Natural killer cell (primary cell): ENCODE data around the gene TTLL9. TPM values are rescaled to one million over a fixed set of nuclear protein-coding genes. Genes with fewer than 3 reads are reported as not detected.

ENCODE experiments used
- ATAC-seq, 3 donors: fragments of 150-1000 bp in 2 of 3; fragments of 200-7000 bp in 1 of 3; cut with Tn5 transposase; 1 replicate in 1 of 3; 2 replicates in 2 of 3; pipeline ENCODE4 v1.10.0; 2021; ENCODE audit warnings: mild to moderate bottlenecking in 2 of 3, moderate library complexity in 2 of 3
- DNase-seq, 2 donors: peaks; one replicate each; pipeline versions ENCODE4 v3.0.0 to v3.0.0-alpha.2; 2013 to 2021; ENCODE audit warnings: mixed read lengths in 1 of 2
- H3K27ac ChIP-seq: one replicate; pipeline ENCODE4 v1.5.1; 2013; ENCODE audit warnings: mild to moderate bottlenecking, low read length
- H3K27me3 ChIP-seq: one replicate; pipeline ENCODE4 v1.6.1; 2013; ENCODE audit warnings: low read length; ENCODE audit not compliant: control insufficient read depth, insufficient read depth
- H3K36me3 ChIP-seq: one replicate; pipeline ENCODE4 v1.6.1; 2013; ENCODE audit warnings: low read length; ENCODE audit not compliant: control insufficient read depth, insufficient read depth
- H3K4me1 ChIP-seq: one replicate; pipeline ENCODE4 v1.6.1; 2013; ENCODE audit warnings: low read length; ENCODE audit not compliant: control insufficient read depth, insufficient read depth
- H3K4me3 ChIP-seq: one replicate; pipeline ENCODE4 v1.5.1; 2013; ENCODE audit warnings: low read length
- H3K9me3 ChIP-seq: one replicate; pipeline ENCODE4 v1.6.1; 2013; ENCODE audit warnings: low read length; ENCODE audit not compliant: control insufficient read depth, insufficient read depth
- H3K27ac Mint-ChIP-seq, 2 donors: one replicate each; pipeline ENCODE4 v1.8.0; 2022; ENCODE audit warnings: mild to moderate bottlenecking in 2 of 2, mixed read lengths in 2 of 2, moderate library complexity in 1 of 2
- H3K27me3 Mint-ChIP-seq, 2 donors: one replicate each; pipeline ENCODE4 v1.8.0; 2022; ENCODE audit warnings: low read depth in 2 of 2, mixed read lengths in 2 of 2
- H3K36me3 Mint-ChIP-seq: one replicate; pipeline ENCODE4 v1.8.0; 2022; ENCODE audit warnings: mixed read lengths
- H3K4me1 Mint-ChIP-seq, 2 donors: one replicate each; pipeline ENCODE4 v1.8.0; 2022; ENCODE audit warnings: mixed read lengths in 2 of 2
- H3K4me3 Mint-ChIP-seq: one replicate; pipeline ENCODE4 v1.8.0; 2022; ENCODE audit warnings: mild to moderate bottlenecking, moderate library complexity, mixed read lengths
- H3K9me3 Mint-ChIP-seq, 2 donors: one replicate each; pipeline ENCODE4 v1.8.0; 2022; ENCODE audit warnings: mixed read lengths in 2 of 2
- CTCF ChIP-seq: fragments of 200-600 bp; IDR thresholded peaks from one replicate; pipeline ENCODE4 v1.8.0; 2022; ENCODE audit warnings: antibody characterized with exemption
- WGBS: methylation state at CpG from one replicate; pipeline ENCODE4 v1.1.7; 2013; ENCODE audit warnings: missing lambda C conversion rate; ENCODE audit not compliant: insufficient coverage; 5-methylcytosine and 5-hydroxymethylcytosine counted together
- intact Hi-C: fragments of 100-400 bp; cut with micrococcal nuclease; formaldehyde crosslinking; loops from one replicate; pipeline ENCODE4 v1.14.2; 2022
- total RNA-seq, 4 donors: library from RNA; stranded (reverse); fragments of 120-200 nt in 1 of 4; gene quantifications; one replicate each; pipeline versions ENCODE4 v1.2.3 to v1.2.4, GENCODE V29; 2013 to 2022

TTLL9 gene
- total RNA-seq, 3 donors from 2014 or later (not counting 1 experiment from before 2014, with no cell fraction given), result not detected

DNA sequence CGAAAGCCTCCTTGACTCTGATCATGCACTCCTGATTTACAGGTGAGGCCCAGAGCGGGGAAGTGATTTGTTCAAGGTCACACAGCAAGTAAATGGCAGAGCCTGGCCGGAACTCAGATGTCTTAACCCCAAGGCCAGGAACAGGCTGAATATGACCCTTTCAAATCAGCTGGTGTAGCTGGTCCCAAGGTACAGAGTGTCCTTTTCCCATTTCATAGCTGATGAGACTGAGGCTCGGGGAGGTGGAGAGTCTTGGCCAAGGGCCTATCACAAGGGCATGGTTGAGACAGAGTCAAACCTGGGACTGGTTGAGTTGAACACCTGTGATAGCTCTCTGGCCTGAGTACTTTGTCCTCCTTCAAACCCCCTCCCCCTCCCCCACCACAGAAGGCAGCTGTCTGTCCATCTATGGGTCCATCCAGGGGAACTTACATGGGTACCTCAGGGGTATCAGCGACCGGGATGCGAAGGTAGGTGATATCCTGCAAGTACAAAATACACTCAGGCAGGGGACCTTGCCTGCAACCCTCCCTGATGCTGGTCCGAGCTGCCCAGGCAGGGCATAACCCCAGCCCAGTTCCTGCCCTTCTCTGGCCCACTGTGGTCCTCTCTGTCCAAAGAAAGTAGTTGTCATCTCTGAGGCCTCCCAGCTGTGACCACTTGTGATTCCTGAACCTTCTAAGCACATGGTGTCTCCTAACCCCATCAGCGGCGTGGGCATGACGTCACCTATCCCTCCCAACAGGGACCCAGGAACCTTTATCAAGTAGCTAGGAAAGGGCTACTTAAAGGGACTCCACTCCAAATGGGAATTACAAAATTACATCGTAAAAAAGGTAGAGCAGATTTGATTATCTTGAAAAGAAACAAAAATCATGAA is 5.7 kb upstream of the TTLL9 start:
- peaks cover 13 to 18% of the 10 kb centered on the region in 2 donors for H3K27me3 Mint-ChIP-seq
- H3K4me1 Mint-ChIP-seq, result peaks cover 3 to 19% of the 10 kb centered on the region in 2 donors
- DNase-seq (no peak), ATAC-seq (no peak)
- intact Hi-C loops, result no loop called here
- no peak for TF ChIP-seq CTCF
- H3K9me3 Mint-ChIP-seq, result no peaks in the 10 kb centered on the region
- no peak overlapping the region for H3K27ac ChIP-seq
- H3K36me3 ChIP-seq, result no peaks in the 10 kb centered on the region
- peaks cover 21% of the 10 kb centered on the region for H3K27me3 ChIP-seq
- WGBS, result 94% methylated on average over 11 of the region's 12 CpGs
- no peaks in the 10 kb centered on the region for H3K36me3 Mint-ChIP-seq
- no peak overlapping the region for H3K4me3 Mint-ChIP-seq
- H3K4me1 ChIP-seq, result peaks cover 26% of the 10 kb centered on the region
- H3K4me3 ChIP-seq, result no peak overlapping the region
- H3K27ac Mint-ChIP-seq, result no peak overlapping the region
- H3K9me3 ChIP-seq, result no peaks in the 10 kb centered on the region

- Mint-ChIP-seq H3K4me3 (no peak overlapping the region), H3K27me3 (peaks cover 23 to 25% of the 10 kb centered on the region in 2 donors), H3K36me3 (no peaks in the 10 kb centered on the region), H3K4me1 (peaks cover 13 to 22% of the 10 kb centered on the region in 2 donors), H3K27ac (no peak overlapping the region), H3K9me3 (no peaks in the 10 kb centered on the region)
- ATAC-seq, result no peak
- WGBS, result 89% methylated on average over 3 of the region's 3 CpGs
- Histone ChIP-seq H3K27me3 (peaks cover 21% of the 10 kb centered on the region), H3K36me3 (no peaks in the 10 kb centered on the region), H3K4me1 (peaks cover 25% of the 10 kb centered on the region), H3K4me3 (no peak overlapping the region), H3K27ac (no peak overlapping the region), H3K9me3 (no peaks in the 10 kb centered on the region)
- intact Hi-C loops, result no loop called here
- DNase-seq, result no peak
- TF ChIP-seq CTCF, result no peak
Observed at GRCh38 chr20:31866221-31866620, 4.2 kb upstream of the TTLL9 start.

DNA sequence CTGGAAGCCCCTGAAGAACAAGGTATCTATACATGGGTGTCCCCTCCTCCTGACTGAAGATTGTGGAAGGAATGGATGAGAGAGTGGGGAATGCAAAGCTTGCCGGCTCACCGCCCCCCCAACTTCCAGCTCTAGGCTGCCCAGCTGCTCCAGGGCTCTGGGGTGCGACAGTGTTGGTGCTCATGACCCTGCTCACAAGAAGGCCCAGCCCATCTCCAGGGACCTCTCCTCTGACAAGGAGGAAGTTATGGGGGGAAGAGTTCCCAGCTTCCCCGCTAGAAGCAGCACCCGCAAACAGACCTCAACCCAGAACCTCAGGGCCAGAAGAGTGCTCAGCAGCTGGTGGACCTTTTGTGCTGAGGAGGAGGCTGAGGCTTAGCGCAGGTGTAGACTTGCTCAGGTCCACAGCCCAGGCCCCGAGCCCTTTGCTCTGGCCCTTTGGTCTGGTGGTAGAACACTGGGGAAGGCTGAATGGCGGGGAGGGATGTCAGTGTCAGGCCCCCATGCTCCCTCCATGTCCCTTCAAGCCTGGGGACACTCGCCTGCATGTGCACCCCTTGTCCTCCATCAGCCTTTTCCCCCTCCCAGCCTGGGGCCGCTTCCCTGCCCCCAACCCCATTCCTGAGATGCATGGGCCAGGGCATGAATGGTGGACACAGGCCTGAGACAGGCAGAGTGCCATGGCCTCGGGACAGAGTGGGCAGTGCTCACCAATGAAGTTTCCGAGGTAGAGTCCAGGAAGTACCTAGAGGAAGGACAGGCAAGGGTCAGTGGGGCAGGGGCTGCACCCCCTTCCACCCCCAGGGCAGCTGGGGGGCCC is 1.4 kb upstream of the TTLL9 start:
- 65% methylated on average over 11 of the region's 12 CpGs for WGBS
- Histone ChIP-seq H3K4me1 (peaks cover 20% of the 10 kb centered on the region), H3K4me3 (no peak overlapping the region), H3K36me3 (no peaks in the 10 kb centered on the region), H3K27ac (no peak overlapping the region), H3K9me3 (no peaks in the 10 kb centered on the region), H3K27me3 (peaks cover 21% of the 10 kb centered on the region)
- H3K4me3 Mint-ChIP-seq, result peak overlapping the region; percentile 53
- H3K4me1 Mint-ChIP-seq, result peaks cover 13 to 18% of the 10 kb centered on the region in 2 donors
- ATAC-seq, result no peak
- no peaks in the 10 kb centered on the region for H3K9me3 Mint-ChIP-seq
- no peaks in the 10 kb centered on the region for H3K36me3 Mint-ChIP-seq
- DNase-seq, result no peak
- H3K27ac Mint-ChIP-seq, result peak overlapping the region in 1 of 2 donors; percentile 76
- TF ChIP-seq CTCF, result no peak
- peaks cover 43 to 45% of the 10 kb centered on the region in 2 donors for H3K27me3 Mint-ChIP-seq
- intact Hi-C loops, result no loop called here
